Stimulated activated CD4-positive, alpha-beta T cell treated with anti-CD3 and anti-CD28 coated beads, TNF-alpha, amount 100 ng/mL, for 48 hours (primary cell): Measurements from ENCODE around the gene ATF6B.
A peak's percentile ranks its signal among the peaks of the same experiment; 100 is the strongest.

ENCODE experiments used
- DNase-seq, 3 donors: peaks; one replicate each; pipeline ENCODE4 v3.0.0-alpha.2; 2020; ENCODE audit warnings: low read depth in 3 of 3

ATF6B gene

GRCh38 chr6:32131439-32131948, 3.4 kb upstream of the ATF6B start:
- no peak for DNase-seq

GRCh38 chr6:32129297-32130088, 1.4 kb upstream of the ATF6B start:
- no peak for DNase-seq

- no peak for DNase-seq
Observed at GRCh38 chr6:32128751-32129296, 778 bp upstream of the ATF6B start.

- DNase-seq = no peak
Observed at GRCh38 chr6:32127409-32127716, 683 bp downstream of the ATF6B start.

- DNase-seq = no peak
Observed at GRCh38 chr6:32126880-32127279, 1.2 kb downstream of the ATF6B start.

GRCh38 chr6:32123681-32124080, 4.4 kb downstream of the ATF6B start:
- no peak for DNase-seq

- DNase-seq = no peak
Observed at GRCh38 chr6:32120573-32121059, 7.4 kb downstream of the ATF6B start.

GRCh38 chr6:32118782-32119628, 9.0 kb downstream of the ATF6B start:
- peak; percentile 56 to 60 (median 56) for DNase-seq

- no peak for DNase-seq
Observed at GRCh38 chr6:32117461-32117860, 10.6 kb downstream of the ATF6B start.

- no peak for DNase-seq
Observed at GRCh38 chr6:32116674-32117073, 11.4 kb downstream of the ATF6B start.

GRCh38 chr6:32115623-32116022, 12.4 kb downstream of the ATF6B start:
- no peak for DNase-seq

- DNase-seq = no peak
Observed at GRCh38 chr6:32114796-32115195, 13.2 kb downstream of the ATF6B start.

GRCh38 chr6:32113386-32114352, 14.4 kb downstream of the ATF6B start:
- DNase-seq = no peak

- no peak for DNase-seq
Observed at GRCh38 chr6:32112431-32112980, 15.5 kb downstream of the ATF6B start.

- DNase-seq = no peak
Observed at GRCh38 chr6:32111424-32112066, 16.5 kb downstream of the ATF6B start.

- DNase-seq = no peak
Observed at GRCh38 chr6:32110632-32111031, 17.4 kb downstream of the ATF6B start.

GRCh38 chr6:32109765-32110160, 18.3 kb downstream of the ATF6B start:
- DNase-seq = no peak

- no peak for DNase-seq
Observed at GRCh38 chr6:32109114-32109764, 18.8 kb downstream of the ATF6B start, which contains the start of gene TNXB. Gene TNXB, minus strand, starts transcription at chr6:32109338. Its CDS starts 11,140 bp downstream, at chr6:32098198.

- DNase-seq = no peak
Observed at GRCh38 chr6:32108727-32109113, 19.3 kb downstream of the ATF6B start.

- no peak for DNase-seq
Observed at GRCh38 chr6:32108094-32108627, 19.9 kb downstream of the ATF6B start.
